HCT116 (cell line): ENCODE results near the gene ACAN. TPM values are rescaled to one million over a fixed set of nuclear protein-coding genes. Genes with fewer than 3 reads are reported as not detected.
A peak's percentile ranks its signal among the peaks of the same experiment; 100 is the strongest.

ENCODE experiments used
- ATAC-seq: fragments of 200-7000 bp; cut with Tn5 transposase; 2 replicates; pipeline ENCODE4 v1.9.1; 2020; ENCODE audit warnings: mild to moderate bottlenecking, moderate library complexity
- BruUV-seq: library from RNA; stranded (reverse); fragments of 400-500 nt; replicated peaks from 2 replicates; lab custom pipeline; 2021; lab: Mats Ljungman, UMichigan
- CTCF ChIA-PET: fragments of 300-600 bp; sonication (Branson Sonifier 250); formaldehyde crosslinking; loops from one replicate; lab custom pipeline; 2021; ENCODE audit warnings: antibody characterized with exemption; lab: Charles Lee
- POLR2A ChIA-PET: fragments of 300-600, 350-600 bp; sonication (Branson Sonifier 250); formaldehyde crosslinking; loops from one replicate; lab custom pipeline; 2021; ENCODE audit warnings: antibody characterized with exemption; lab: Charles Lee
- RAD21 ChIA-PET, 2 experiments: fragments of 300-600 bp; sonication (Branson Sonifier 250); formaldehyde crosslinking; loops; one replicate each; lab custom pipeline; 2023; ENCODE audit warnings: low total read pairs in 2 of 2; ENCODE audit not compliant: uncharacterized antibody in 2 of 2, unreplicated experiment in 2 of 2, low non-redundant PET in 1 of 2; lab: Charles Lee
- DNase-seq: peaks from one replicate; pipeline ENCODE4 v3.0.0-alpha.2; 2010; ENCODE audit warnings: low read depth, low spot score
- H2AFZ ChIP-seq: fragments of 200-600 bp; shearing (Covaris generic), sonication (generic); 2 replicates; pipeline ENCODE4 v1.6.1; 2017; ENCODE audit warnings: low read depth, mixed run types, mixed read lengths, antibody characterized with exemption, low read length; ENCODE audit not compliant: poor library complexity, severe bottlenecking
- H3K27ac ChIP-seq: 2 replicates; pipeline ENCODE4 v1.5.1; 2012; ENCODE audit warnings: low read depth, low read length
- H3K27me3 ChIP-seq: fragments of 200-600 bp; sonication (generic); 2 replicates; pipeline ENCODE4 v1.6.1; 2016; ENCODE audit warnings: mixed run types, low read length, mixed read lengths; ENCODE audit not compliant: insufficient read depth
- H3K36me3 ChIP-seq, 2 experiments: fragments of 200-500 bp in 1 of 2; fragments of 200-600 bp in 1 of 2; sonication (Bioruptor generic) in 1 of 2; sonication (generic) in 1 of 2; 2 replicates each; pipeline versions ENCODE4 v1.5.1 to v1.6.1; 2014 to 2016; ENCODE audit warnings: low read length in 2 of 2, inconsistent platforms in 1 of 2, mixed read lengths in 1 of 2, mixed run types in 1 of 2; ENCODE audit not compliant: insufficient read depth in 2 of 2, control insufficient read depth in 1 of 2
- H3K4me1 ChIP-seq, 2 experiments: fragments of 200-600 bp in 1 of 2; sonication (generic) in 1 of 2; 2 replicates each; pipeline versions ENCODE4 v1.5.1 to v1.6.1; 2012 to 2017; ENCODE audit warnings: low read length in 2 of 2, inconsistent platforms in 1 of 2, mild to moderate bottlenecking in 1 of 2, mixed read lengths in 1 of 2, mixed run types in 1 of 2, moderate library complexity in 1 of 2; ENCODE audit not compliant: insufficient read depth in 2 of 2, control insufficient read depth in 1 of 2
- H3K4me2 ChIP-seq: fragments of 200-600 bp; sonication (generic); 2 replicates; pipeline ENCODE4 v1.6.1; 2017; ENCODE audit warnings: mixed run types, low read length, mixed read lengths
- H3K4me3 ChIP-seq, 2 experiments: fragments of 200-600 bp in 1 of 2; sonication (generic) in 1 of 2; replicated peaks in 1 of 2; 2 replicates each; pipeline ENCODE4 v1.5.1; 2011 to 2016; ENCODE audit warnings: low read length in 2 of 2, control low read depth in 1 of 2, low read depth in 1 of 2, mild to moderate bottlenecking in 1 of 2, mixed read lengths in 1 of 2, mixed run types in 1 of 2
- H3K79me2 ChIP-seq: fragments of 200-600 bp; sonication (generic); 2 replicates; pipeline ENCODE4 v1.6.1; 2017; ENCODE audit warnings: mild to moderate bottlenecking, mixed run types, low read length, moderate library complexity, mixed read lengths; ENCODE audit not compliant: insufficient read depth
- H3K9ac ChIP-seq: fragments of 200-600 bp; sonication (generic); 2 replicates; pipeline ENCODE4 v1.6.1; 2016; ENCODE audit warnings: low read length, mixed read lengths
- H3K9me2 ChIP-seq: fragments of 200-600 bp; sonication (generic), shearing (Covaris generic); 2 replicates; pipeline ENCODE4 v1.6.1; 2017; ENCODE audit warnings: mixed run types, mild to moderate bottlenecking, moderate library complexity; ENCODE audit not compliant: insufficient read depth
- H3K9me3 ChIP-seq, 2 experiments: fragments of 200-500 bp in 1 of 2; fragments of 200-600 bp in 1 of 2; sonication (Bioruptor generic) in 1 of 2; sonication (generic) in 1 of 2; 2 replicates each; pipeline ENCODE4 v1.6.1; 2014 to 2017; ENCODE audit warnings: low read length in 2 of 2, mixed read lengths in 2 of 2, inconsistent platforms in 1 of 2, low read depth in 1 of 2, mild to moderate bottlenecking in 1 of 2, mixed run types in 1 of 2, moderate library complexity in 1 of 2; ENCODE audit not compliant: control insufficient read depth in 1 of 2, insufficient read depth in 1 of 2
- H4K20me1 ChIP-seq: fragments of 200-600 bp; sonication (generic), shearing (Covaris generic); 2 replicates; pipeline ENCODE4 v1.6.1; 2017; ENCODE audit warnings: mixed run types, mild to moderate bottlenecking, moderate library complexity; ENCODE audit not compliant: insufficient read depth
- CBX3 ChIP-seq: IDR thresholded peaks from 2 replicates; pipeline ENCODE4 v1.6.1; 2012; ENCODE audit warnings: low read depth
- ELF1 ChIP-seq: IDR thresholded peaks from 2 replicates; pipeline ENCODE4 v1.6.1; 2012; ENCODE audit warnings: low read depth, borderline replicate concordance
- FOSL1 ChIP-seq: IDR thresholded peaks from 2 replicates; pipeline ENCODE4 v1.6.1; 2012; ENCODE audit warnings: low read depth
- JUND ChIP-seq: IDR thresholded peaks from 2 replicates; pipeline ENCODE4 v1.6.1; 2012
- POLR2A ChIP-seq: IDR thresholded peaks from 2 replicates; pipeline ENCODE4 v1.7.0; 2011; ENCODE audit warnings: borderline replicate concordance; ENCODE audit not compliant: insufficient read depth, insufficient read length; ENCODE audit errors: extremely low read depth
- POLR2AphosphoS5 ChIP-seq: IDR thresholded peaks from 2 replicates; pipeline ENCODE4 v1.6.1; 2011; ENCODE audit warnings: mild to moderate bottlenecking, low read depth, low read length, moderate library complexity
- RAD21 ChIP-seq: IDR thresholded peaks from 2 replicates; pipeline ENCODE4 v1.6.1; 2012; ENCODE audit warnings: low read depth, mild to moderate bottlenecking
- SRF ChIP-seq: IDR thresholded peaks from 2 replicates; pipeline ENCODE4 v1.6.1; 2012; ENCODE audit warnings: low read depth
- TCF7L2 ChIP-seq: IDR thresholded peaks from 2 replicates; pipeline ENCODE4 v1.7.0; 2011; ENCODE audit warnings: borderline replicate concordance, inconsistent platforms; ENCODE audit not compliant: insufficient read depth, insufficient read length; ENCODE audit errors: extremely low read depth
- ZNF274 ChIP-seq: fragments of 200-500 bp; sonication (Bioruptor generic); IDR thresholded peaks from 2 replicates; pipeline ENCODE4 v1.6.1; 2014; ENCODE audit warnings: mild to moderate bottlenecking, low read depth, low read length, inconsistent platforms
- intact Hi-C: fragments of 100-400 bp; cut with micrococcal nuclease; formaldehyde crosslinking; loops from 2 replicates; pipeline ENCODE4 v1.10.0; 2022
- total RNA-seq: library from RNA; stranded (reverse); gene quantifications from one replicate; pipeline ENCODE4 v1.2.1, GENCODE V29; 2021; ENCODE audit not compliant: unreplicated experiment
- TF ChIP-seq, protein P1 (sequence below), 3 experiments: fragments of 200-600 bp in 1 of 3; sonication (generic) in 1 of 3; IDR thresholded peaks in 2 of 3; conservative IDR thresholded peaks in 1 of 3; 2 replicates each; pipeline ENCODE4 v1.5.1; 2012 to 2017; ENCODE audit warnings: low read depth in 2 of 3, low read length in 2 of 3, antibody characterized with exemption in 1 of 3, borderline replicate concordance in 1 of 3, control low read depth in 1 of 3, mild to moderate bottlenecking in 1 of 3, mixed read lengths in 1 of 3, mixed run types in 1 of 3, moderate library complexity in 1 of 3; ENCODE audit not compliant: insufficient read depth in 1 of 3

ACAN gene
- total RNA-seq, 1 experiment from 2014 or later, result not detected

DNA sequence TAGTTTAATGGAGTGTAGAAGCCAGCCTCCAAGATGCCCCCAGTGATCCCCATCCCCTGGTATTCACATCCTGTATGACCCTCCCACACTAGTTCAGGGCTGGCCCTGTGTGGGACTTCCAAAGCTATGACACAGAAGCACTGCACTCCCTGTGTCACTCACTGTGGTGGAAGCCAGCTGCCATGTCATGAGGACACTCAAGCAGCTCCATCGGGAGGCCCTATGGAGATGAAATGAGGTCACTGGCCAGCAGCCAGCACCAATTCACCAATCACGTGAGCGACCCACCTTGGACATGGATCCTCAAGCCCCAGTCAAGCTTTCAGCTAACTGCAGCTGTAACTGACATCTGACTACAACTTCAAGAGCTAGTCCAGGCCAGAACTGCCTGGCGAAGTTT is 3.9 kb upstream of the ACAN start:
- ChIA-PET CTCF (interaction anchor here (1.1 to 1.6 kb wide), 2 partner anchors 35 to 142 kb away, joined by 3 read pairs; no protein-coding TSS in a partner anchor), POLR2A (interaction anchor here (1.1 kb wide), 1 partner anchor 27 kb away, joined by 3 read pairs; no protein-coding TSS in a partner anchor), RAD21 (no interaction called here)
- Histone ChIP-seq H3K27me3 (no peaks in the 10 kb centered on the region), H3K4me1 (peaks cover 0 to 9% of the 10 kb centered on the region in 2 experiments; a peak in 2 of 4 replicates), H3K27ac (no peak overlapping the region), H3K4me2 (0 out of 2 replicates have a peak overlapping the region, but pooled peaks have one; percentile 25), H3K4me3 (no peak overlapping the region), H4K20me1 (no peaks in the 10 kb centered on the region), H3K36me3 (no peaks in the 10 kb centered on the region), H3K9me3 (no peaks in the 10 kb centered on the region), H3K9ac (no peak overlapping the region), H3K9me2 (no peaks in the 10 kb centered on the region), H3K79me2 (no peaks in the 10 kb centered on the region), H2AFZ (no peak overlapping the region)
- no TSS peak for BruUV-seq
- TF ChIP-seq, protein P1, sequence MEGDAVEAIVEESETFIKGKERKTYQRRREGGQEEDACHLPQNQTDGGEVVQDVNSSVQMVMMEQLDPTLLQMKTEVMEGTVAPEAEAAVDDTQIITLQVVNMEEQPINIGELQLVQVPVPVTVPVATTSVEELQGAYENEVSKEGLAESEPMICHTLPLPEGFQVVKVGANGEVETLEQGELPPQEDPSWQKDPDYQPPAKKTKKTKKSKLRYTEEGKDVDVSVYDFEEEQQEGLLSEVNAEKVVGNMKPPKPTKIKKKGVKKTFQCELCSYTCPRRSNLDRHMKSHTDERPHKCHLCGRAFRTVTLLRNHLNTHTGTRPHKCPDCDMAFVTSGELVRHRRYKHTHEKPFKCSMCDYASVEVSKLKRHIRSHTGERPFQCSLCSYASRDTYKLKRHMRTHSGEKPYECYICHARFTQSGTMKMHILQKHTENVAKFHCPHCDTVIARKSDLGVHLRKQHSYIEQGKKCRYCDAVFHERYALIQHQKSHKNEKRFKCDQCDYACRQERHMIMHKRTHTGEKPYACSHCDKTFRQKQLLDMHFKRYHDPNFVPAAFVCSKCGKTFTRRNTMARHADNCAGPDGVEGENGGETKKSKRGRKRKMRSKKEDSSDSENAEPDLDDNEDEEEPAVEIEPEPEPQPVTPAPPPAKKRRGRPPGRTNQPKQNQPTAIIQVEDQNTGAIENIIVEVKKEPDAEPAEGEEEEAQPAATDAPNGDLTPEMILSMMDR (IDR thresholded peaks at IDR 0.05 in 2 of 3, conservative IDR thresholded peaks at IDR 0.05 in 1 of 3; ENCODE audit: borderline replicate concordance in 1 of 3, insufficient read depth in 1 of 3, low read depth in 2 of 3, low read length in 2 of 3), result no peak
- no peak for TF ChIP-seq TCF7L2
- TF ChIP-seq POLR2A, result no peak
- no peak for TF ChIP-seq FOSL1
- no peak for TF ChIP-seq JUND
- no peak for TF ChIP-seq ELF1
- TF ChIP-seq ZNF274, result no peak
- TF ChIP-seq CBX3, result no peak
- TF ChIP-seq POLR2AphosphoS5, result no peak
- no peak for TF ChIP-seq RAD21
- no peak for TF ChIP-seq SRF
- intact Hi-C loops, result no loop called here
- ATAC-seq (no peak), DNase-seq (no peak)
